Peyer's patch (tissue), 4 donors: ENCODE results near the gene ARFGAP1.

Source experiments
- CTCF ChIP-seq, 6 experiments: fragments of 450-650 bp in 4 of 6; fragments of 200-600 bp in 2 of 6; sonication (generic) in 1 of 6; IDR thresholded peaks; one replicate each; pipeline ENCODE4 v1.5.1; 2017 to 2019; ENCODE audit warnings: antibody characterized with exemption in 6 of 6, mild to moderate bottlenecking in 3 of 6, moderate library complexity in 1 of 6
- POLR2A ChIP-seq, 2 donors: fragments of 450-650 bp; IDR thresholded peaks; one replicate each; pipeline ENCODE4 v1.5.1; 2017; ENCODE audit warnings: antibody characterized with exemption in 2 of 2, mild to moderate bottlenecking in 2 of 2, moderate library complexity in 2 of 2

- no peak for TF ChIP-seq CTCF (IDR thresholded peaks at IDR 0.05)
- TF ChIP-seq POLR2A (IDR thresholded peaks at IDR 0.05): no peak
Measured at GRCh38 chr20:63284083-63284440, 11.4 kb downstream of the ARFGAP1 start.
